Stomach (tissue), 19 donors: ENCODE measurements around the gene ISCA1. TPM values are rescaled to one million over a fixed set of nuclear protein-coding genes. Genes with fewer than 3 reads are reported as not detected.

Experiments used
- DNase-seq, 2 donors: peaks; one replicate each; pipeline versions ENCODE4 v3.0.0 to v3.0.0-alpha.2; 2013 to 2019
- H3K27ac ChIP-seq, 5 donors: fragments of 200-600 bp in 4 of 5; sonication (generic) in 4 of 5; one replicate each; pipeline ENCODE4 v1.5.1; 2013 to 2019; ENCODE audit warnings: mild to moderate bottlenecking in 1 of 5, moderate library complexity in 1 of 5
- H3K27me3 ChIP-seq, 3 donors: fragments of 200-600 bp; sonication (generic); one replicate each; pipeline ENCODE4 v1.5.1; 2017 to 2019; ENCODE audit warnings: mixed run types in 1 of 3
- H3K36me3 ChIP-seq, 4 donors: fragments of 200-600 bp; sonication (generic); 1 replicate in 3 of 4; 2 replicates in 1 of 4; pipeline ENCODE4 v1.5.1; 2016 to 2019
- H3K4me1 ChIP-seq, 4 donors: fragments of 200-600 bp; sonication (generic); one replicate each; pipeline ENCODE4 v1.5.1; 2016 to 2019
- H3K4me3 ChIP-seq, 4 donors: fragments of 200-600 bp; sonication (generic) in 3 of 4; one replicate each; pipeline ENCODE4 v1.5.1; 2016 to 2019; ENCODE audit warnings: mild to moderate bottlenecking in 1 of 4
- H3K9me3 ChIP-seq, 4 donors: fragments of 200-600 bp; sonication (generic); one replicate each; pipeline ENCODE4 v1.5.1; 2016 to 2019
- EP300 ChIP-seq: sonication (generic); formaldehyde crosslinking; IDR thresholded peaks from one replicate; pipeline ENCODE4 v1.6.1; 2017; ENCODE audit warnings: antibody characterized with exemption
- POLR2A ChIP-seq, 4 donors: fragments of 450-650 bp; IDR thresholded peaks; one replicate each; pipeline ENCODE4 v1.6.1; 2016; ENCODE audit warnings: antibody characterized with exemption in 4 of 4, control low read depth in 2 of 4, mild to moderate bottlenecking in 1 of 4, moderate library complexity in 1 of 4
- POLR2AphosphoS5 ChIP-seq, 3 donors: sonication (generic); formaldehyde crosslinking; IDR thresholded peaks; one replicate each; pipeline ENCODE4 v1.6.1; 2016; ENCODE audit warnings: antibody characterized with exemption in 3 of 3
- WGBS, 5 donors: extraction: QIAGEN DNeasy Blood & Tissue Kit in 3 of 5; methylation state at CpG; one replicate each; pipeline versions ENCODE4 v1.1.5 to v1.1.7; 2013 to 2018; 5-methylcytosine and 5-hydroxymethylcytosine counted together
- intact Hi-C: fragments of 100-400 bp; cut with DNase I; formaldehyde crosslinking; loops from one replicate; pipeline ENCODE4 v1.15.1; 2023; ENCODE audit warnings: low total_unique reads
- long read RNA-seq, 10 donors: transcript quantifications; one replicate each; lab custom pipeline, GENCODE V29; 2026
- polyA plus RNA-seq, 3 donors: library from polyadenylated mRNA; stranded (reverse); fragments of 200-250 nt; gene quantifications; one replicate each; pipeline ENCODE4 v1.2.3, GENCODE V29; 2013
- total RNA-seq, 5 donors: library from RNA; depleted of rRNA; stranded (reverse); fragments of >200 nt; gene quantifications; one replicate each; pipeline versions ENCODE4 v1.1.0 to v1.2.3, GENCODE V29; 2014 to 2016
- TF ChIP-seq, protein P1 (sequence below), 7 experiments: fragments of 450-650 bp in 4 of 7; fragments of 200-600 bp in 3 of 7; sonication (generic) in 3 of 7; IDR thresholded peaks; one replicate each; pipeline ENCODE4 v1.5.1; 2016 to 2019; ENCODE audit warnings: antibody characterized with exemption in 7 of 7, control low read depth in 2 of 7, mild to moderate bottlenecking in 1 of 7
- donor health status: healthy with polysubstance abuse.
- donor health status: Bipolar disorder and iron deficiency.
- donor health status: healthy.

Gene ISCA1
- total RNA-seq (10 to 100 TPM in 4 of 5 donors, 1 to 10 TPM in 1; 5.8 to 80.4 (median 28.0) TPM), polyA plus RNA-seq (10 to 100 TPM; 19.0 to 45.2 (median 36.4) TPM)
- long read RNA-seq, donor 1, transcript ISCA1-203 (4 exons, 1,958 nt) = major isoform, 5 of 5 reads
- long read RNA-seq, donor 1, partial matches to known transcripts = 0 of 5 reads
- long read RNA-seq, donor 1, other reads (novel, unspliced or antisense) = 0 of 5 reads
- long read RNA-seq, donor 2, transcript ISCA1-203 (4 exons, 1,958 nt) = major isoform, 11 of 11 reads
- long read RNA-seq, donor 2, partial matches to known transcripts = 0 of 11 reads
- long read RNA-seq, donor 2, other reads (novel, unspliced or antisense) = 0 of 11 reads
- long read RNA-seq, donor 3, partial matches to known transcripts = 0 of 3 reads
- long read RNA-seq, donor 3, other reads (novel, unspliced or antisense) = 0 of 3 reads
- long read RNA-seq, donor 4, partial matches to known transcripts = 0 of 1 reads
- long read RNA-seq, donor 4, other reads (novel, unspliced or antisense) = 0 of 1 reads
- long read RNA-seq, donor 5, transcript ISCA1-203 (4 exons, 1,958 nt) = major isoform, 7 of 8 reads
- long read RNA-seq, donor 5, partial matches to known transcripts = 0 of 8 reads
- long read RNA-seq, donor 5, other reads (novel, unspliced or antisense) = 0 of 8 reads
- long read RNA-seq, donor 6, transcript ISCA1-203 (4 exons, 1,958 nt) = major isoform, 21 of 22 reads
- long read RNA-seq, donor 6, partial matches to known transcripts = 0 of 22 reads
- long read RNA-seq, donor 6, other reads (novel, unspliced or antisense) = 0 of 22 reads
- long read RNA-seq, donor 7, transcript ISCA1-203 (4 exons, 1,958 nt) = major isoform, 12 of 12 reads
- long read RNA-seq, donor 7, partial matches to known transcripts = 0 of 12 reads
- long read RNA-seq, donor 7, other reads (novel, unspliced or antisense) = 0 of 12 reads
- long read RNA-seq, donor 8, transcript ISCA1-203 (4 exons, 1,958 nt) = major isoform, 10 of 10 reads
- long read RNA-seq, donor 8, partial matches to known transcripts = 0 of 10 reads
- long read RNA-seq, donor 8, other reads (novel, unspliced or antisense) = 0 of 10 reads
- long read RNA-seq, donor 9, partial matches to known transcripts = 0 of 4 reads
- long read RNA-seq, donor 9, other reads (novel, unspliced or antisense) = 0 of 4 reads
- long read RNA-seq, donor 10, transcript ISCA1-203 (4 exons, 1,958 nt) = major isoform, 5 of 5 reads
- long read RNA-seq, donor 10, partial matches to known transcripts = 0 of 5 reads
- long read RNA-seq, donor 10, other reads (novel, unspliced or antisense) = 0 of 5 reads

GRCh38 chr9:86282077-86282978 lies at the start of gene ISCA1:
TSS of gene ISCA1 (minus strand) at chr9:86282538. CDS start at chr9:86282458, 80 bp downstream.
- DNase-seq = peak; percentile 98 to 99
- TF ChIP-seq POLR2A (IDR thresholded peaks at IDR 0.05) = peak in 2 of 4 donors; percentile 64 to 84
- TF ChIP-seq, protein P1, sequence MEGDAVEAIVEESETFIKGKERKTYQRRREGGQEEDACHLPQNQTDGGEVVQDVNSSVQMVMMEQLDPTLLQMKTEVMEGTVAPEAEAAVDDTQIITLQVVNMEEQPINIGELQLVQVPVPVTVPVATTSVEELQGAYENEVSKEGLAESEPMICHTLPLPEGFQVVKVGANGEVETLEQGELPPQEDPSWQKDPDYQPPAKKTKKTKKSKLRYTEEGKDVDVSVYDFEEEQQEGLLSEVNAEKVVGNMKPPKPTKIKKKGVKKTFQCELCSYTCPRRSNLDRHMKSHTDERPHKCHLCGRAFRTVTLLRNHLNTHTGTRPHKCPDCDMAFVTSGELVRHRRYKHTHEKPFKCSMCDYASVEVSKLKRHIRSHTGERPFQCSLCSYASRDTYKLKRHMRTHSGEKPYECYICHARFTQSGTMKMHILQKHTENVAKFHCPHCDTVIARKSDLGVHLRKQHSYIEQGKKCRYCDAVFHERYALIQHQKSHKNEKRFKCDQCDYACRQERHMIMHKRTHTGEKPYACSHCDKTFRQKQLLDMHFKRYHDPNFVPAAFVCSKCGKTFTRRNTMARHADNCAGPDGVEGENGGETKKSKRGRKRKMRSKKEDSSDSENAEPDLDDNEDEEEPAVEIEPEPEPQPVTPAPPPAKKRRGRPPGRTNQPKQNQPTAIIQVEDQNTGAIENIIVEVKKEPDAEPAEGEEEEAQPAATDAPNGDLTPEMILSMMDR (IDR thresholded peaks at IDR 0.05) = no peak
- TF ChIP-seq POLR2AphosphoS5 (IDR thresholded peaks at IDR 0.05) = peak; percentile 80 to 91 (median 90)
- no peak for TF ChIP-seq EP300
- peak within 1 kb of the TSS; percentile 92 to 99 (median 98) for H3K27ac ChIP-seq
- H3K9me3 ChIP-seq = no peaks in the 10 kb centered on the region
- 0 to 1% (median 0%) methylated on average over 6 to 101 of the region's 101 CpGs for WGBS, 5 donors
- intact Hi-C loops = no loop called here
- no peaks in the 10 kb centered on the region for H3K27me3 ChIP-seq
- peak within 1 kb of the TSS; percentile 66 to 95 (median 89) for H3K4me3 ChIP-seq
- peaks cover 21 to 49% (median 33%) of the 10 kb centered on the region in 4 donors for H3K4me1 ChIP-seq
- H3K36me3 ChIP-seq = peaks cover 0 to 9% (median 3%) of the 10 kb centered on the region in 4 donors

GRCh38 chr9:86330186-86330585 lies 47.8 kb upstream of the ISCA1 start:
- intact Hi-C loops = no loop called here
- peaks cover 32 to 99% (median 96%) of the 10 kb centered on the region in 4 donors for H3K36me3 ChIP-seq
- DNase-seq = no peak
- H3K4me1 ChIP-seq = peaks cover 0 to 7% (median 0%) of the 10 kb centered on the region in 4 donors
- H3K4me3 ChIP-seq = no peak overlapping the region
- no peak overlapping the region for H3K27ac ChIP-seq
- TF ChIP-seq POLR2AphosphoS5 (IDR thresholded peaks at IDR 0.05) (no peak), EP300 (no peak), POLR2A (IDR thresholded peaks at IDR 0.05) (no peak)
- TF ChIP-seq, protein P1 (IDR thresholded peaks at IDR 0.05) = no peak
- H3K27me3 ChIP-seq = no peaks in the 10 kb centered on the region
- 85 to 93% (median 86%) methylated on average over 5 of the region's 5 CpGs for WGBS, 5 donors
- no peaks in the 10 kb centered on the region for H3K9me3 ChIP-seq

DNA sequence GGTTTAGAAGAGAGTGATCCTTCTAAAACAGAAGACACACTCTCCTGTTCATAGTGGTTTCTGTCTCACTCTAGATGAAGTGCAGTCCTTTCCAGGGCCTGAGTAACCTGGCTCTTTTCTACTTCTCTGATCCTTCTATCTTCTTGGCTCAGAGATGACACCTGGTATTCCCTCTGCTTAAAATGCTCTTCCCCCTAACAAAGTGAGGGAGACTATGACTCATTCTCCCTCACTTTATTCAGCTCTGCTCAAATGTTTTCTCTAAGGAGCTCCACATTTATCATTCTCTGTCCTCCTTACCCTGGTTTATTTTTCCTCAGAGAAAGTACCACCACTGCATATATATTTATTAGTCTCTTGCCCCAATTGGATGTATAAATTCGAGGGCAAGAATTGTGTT lies 47.3 kb upstream of the ISCA1 start:
- Histone ChIP-seq H3K9me3 (no peaks in the 10 kb centered on the region), H3K27ac (no peak overlapping the region), H3K4me3 (no peak overlapping the region), H3K27me3 (no peaks in the 10 kb centered on the region), H3K4me1 (peaks cover 0 to 10% (median 1%) of the 10 kb centered on the region in 4 donors), H3K36me3 (peaks cover 30 to 99% (median 96%) of the 10 kb centered on the region in 4 donors)
- DNase-seq = no peak
- WGBS, 5 donors = 73 to 94% (median 91%) methylated on average over 1 of the region's 1 CpG
- TF ChIP-seq POLR2A (IDR thresholded peaks at IDR 0.05) = no peak
- TF ChIP-seq, protein P1 (IDR thresholded peaks at IDR 0.05) = no peak
- TF ChIP-seq POLR2AphosphoS5 (IDR thresholded peaks at IDR 0.05) = no peak
- TF ChIP-seq EP300 = no peak
- intact Hi-C loops = no loop called here
